GM19025 (cell line): Measurements from ENCODE around the gene CTNNA2.

Experiments used
- ATAC-seq: cut with Tn5 transposase; IDR thresholded peaks from one replicate; pipeline ENCODE4 v1.9.1; 2021; ENCODE audit warnings: mild to moderate bottlenecking, low read depth, moderate library complexity; ENCODE audit not compliant: unreplicated experiment

The CTNNA2 gene

DNA sequence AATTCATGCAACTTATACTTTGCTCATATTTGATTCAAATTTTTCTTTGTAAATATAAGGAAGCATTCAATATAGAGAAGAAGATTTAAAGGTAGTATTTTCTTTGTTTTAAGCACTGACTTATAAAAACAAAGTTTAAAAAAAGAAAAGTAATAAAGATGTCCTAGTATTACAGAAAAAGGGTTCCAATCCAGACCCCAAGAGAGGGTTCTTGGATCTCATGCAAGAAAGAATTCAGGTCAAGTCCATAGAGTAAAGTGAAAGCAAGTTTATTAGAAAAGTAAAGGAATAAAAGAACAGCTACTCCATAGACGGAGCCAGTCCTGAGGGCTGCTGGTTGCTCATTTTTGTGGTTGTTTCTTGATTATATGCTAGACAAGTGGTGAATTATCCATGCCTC, 267.9 kb downstream of the CTNNA2 start:
- ATAC-seq: no peak

- ATAC-seq: no peak
These were observed 270.0 kb downstream of the CTNNA2 start for GRCh38 chr2:79782576-79783452.

GRCh38 chr2:79788952-79789651, 276.3 kb downstream of the CTNNA2 start:
- no peak for ATAC-seq

- no peak for ATAC-seq
These were observed 277.0 kb downstream of the CTNNA2 start for GRCh38 chr2:79789811-79790210.

GRCh38 chr2:79792090-79792489, 279.2 kb downstream of the CTNNA2 start:
- no peak for ATAC-seq

GRCh38 chr2:79793006-79793405, 280.2 kb downstream of the CTNNA2 start:
- no peak for ATAC-seq

DNA sequence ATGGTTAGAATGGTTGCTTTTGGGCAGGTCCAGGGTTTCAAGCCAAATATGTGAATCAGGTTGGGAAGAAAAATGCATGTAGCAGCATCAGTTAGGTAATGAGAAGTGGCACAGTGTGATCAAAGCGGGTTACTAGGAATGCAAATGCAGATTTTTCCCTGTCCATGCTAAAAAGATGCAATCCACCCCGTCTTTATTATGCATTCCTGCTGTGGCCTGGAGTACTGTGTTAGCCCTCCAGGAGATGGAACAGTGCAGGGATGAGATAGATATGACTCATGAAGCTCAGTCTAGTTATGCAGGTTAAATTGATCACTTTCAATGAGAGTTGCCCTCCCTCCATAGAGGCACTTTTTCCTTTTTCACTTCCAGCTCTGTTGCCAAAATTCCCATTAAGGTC, 283.8 kb downstream of the CTNNA2 start:
- ATAC-seq: no peak

- ATAC-seq: no peak
These were observed 285.9 kb downstream of the CTNNA2 start for GRCh38 chr2:79798776-79799175.

DNA sequence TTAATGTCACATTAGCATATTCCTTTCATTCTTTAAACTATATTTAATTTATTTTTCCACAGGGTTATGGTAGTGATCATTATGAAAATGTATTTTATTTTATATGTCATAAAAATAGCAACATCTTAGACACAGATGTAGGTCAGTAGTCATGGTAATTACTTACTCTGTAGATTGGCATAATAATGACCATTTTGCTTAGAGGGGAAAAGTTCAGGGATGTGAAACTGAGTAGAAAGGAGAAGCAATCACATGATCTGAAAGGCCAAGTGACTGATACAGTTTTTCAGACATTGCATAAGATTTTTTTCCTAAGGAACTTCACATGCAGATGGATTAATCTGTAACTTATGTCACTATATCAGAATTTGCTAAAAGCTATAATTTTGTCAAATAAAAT, 286.9 kb downstream of the CTNNA2 start:
- no peak for ATAC-seq

GRCh38 chr2:79801082-79801481, 288.2 kb downstream of the CTNNA2 start:
- ATAC-seq: no peak

- no peak for ATAC-seq
These were observed 304.4 kb downstream of the CTNNA2 start for GRCh38 chr2:79817288-79817687.

DNA sequence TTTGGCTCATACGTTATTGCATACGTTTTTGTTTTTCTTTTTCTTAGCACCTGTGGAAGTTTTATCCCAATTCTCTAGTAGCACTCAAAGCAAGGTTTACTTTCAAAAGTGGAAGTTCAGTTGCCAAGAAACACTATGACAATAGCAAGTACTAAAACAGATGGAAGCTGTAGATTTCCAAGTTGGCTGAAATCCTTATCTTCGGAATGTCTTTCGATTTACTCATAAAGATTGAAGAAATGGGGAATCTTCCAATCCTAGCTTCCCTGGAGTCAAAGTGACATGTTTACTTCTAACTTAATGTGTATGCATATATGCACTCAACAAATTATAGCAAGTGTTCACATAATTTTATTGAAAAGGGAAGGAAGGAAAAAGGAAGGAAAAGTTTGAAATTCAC, 307.4 kb downstream of the CTNNA2 start:
- ATAC-seq: no peak

DNA sequence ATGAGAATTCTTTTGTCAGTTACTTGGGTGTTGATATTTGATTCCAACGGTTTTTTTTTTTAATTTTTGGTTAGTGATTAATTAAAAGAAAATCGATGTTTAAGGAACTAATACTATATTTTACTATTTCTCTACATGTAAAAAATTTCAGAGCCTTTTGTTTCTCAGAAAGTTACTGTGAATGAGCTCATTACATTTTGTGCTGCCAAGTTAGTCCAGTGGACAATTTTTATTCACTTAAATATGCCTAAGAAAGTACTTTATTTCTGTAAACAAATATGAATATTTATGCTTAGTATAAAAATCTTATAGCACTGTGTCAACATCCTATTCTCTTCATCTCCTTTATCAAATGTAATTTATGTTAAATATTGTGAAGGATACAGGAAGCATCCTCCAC, 309.3 kb downstream of the CTNNA2 start:
- no peak for ATAC-seq

GRCh38 chr2:79824086-79824786, 311.4 kb downstream of the CTNNA2 start:
- no peak for ATAC-seq

- ATAC-seq: no peak
These were observed 315.0 kb downstream of the CTNNA2 start for GRCh38 chr2:79827881-79828280.

DNA sequence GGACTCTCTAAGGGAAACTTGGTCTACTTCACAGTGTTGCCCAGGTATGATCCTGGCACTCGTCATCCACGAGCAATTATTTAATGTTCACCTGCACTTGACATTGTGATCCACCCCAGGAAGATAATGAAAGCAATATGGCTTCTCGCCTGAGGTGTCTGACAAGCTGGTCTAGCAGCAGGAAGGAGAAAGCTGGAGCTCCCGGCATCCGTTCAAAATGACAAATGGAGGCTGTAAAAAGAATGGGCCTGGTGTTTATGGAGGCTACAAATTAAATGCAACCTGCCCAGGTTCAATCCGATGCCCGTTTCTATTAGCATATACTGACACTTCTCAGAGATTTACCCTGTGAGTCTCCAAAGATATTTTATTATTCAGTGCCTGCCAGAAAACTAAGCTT, 317.6 kb downstream of the CTNNA2 start:
- no peak for ATAC-seq

GRCh38 chr2:79831961-79832360, 319.1 kb downstream of the CTNNA2 start:
- no peak for ATAC-seq

- no peak for ATAC-seq
These were observed 319.8 kb downstream of the CTNNA2 start for GRCh38 chr2:79832511-79833234.

DNA sequence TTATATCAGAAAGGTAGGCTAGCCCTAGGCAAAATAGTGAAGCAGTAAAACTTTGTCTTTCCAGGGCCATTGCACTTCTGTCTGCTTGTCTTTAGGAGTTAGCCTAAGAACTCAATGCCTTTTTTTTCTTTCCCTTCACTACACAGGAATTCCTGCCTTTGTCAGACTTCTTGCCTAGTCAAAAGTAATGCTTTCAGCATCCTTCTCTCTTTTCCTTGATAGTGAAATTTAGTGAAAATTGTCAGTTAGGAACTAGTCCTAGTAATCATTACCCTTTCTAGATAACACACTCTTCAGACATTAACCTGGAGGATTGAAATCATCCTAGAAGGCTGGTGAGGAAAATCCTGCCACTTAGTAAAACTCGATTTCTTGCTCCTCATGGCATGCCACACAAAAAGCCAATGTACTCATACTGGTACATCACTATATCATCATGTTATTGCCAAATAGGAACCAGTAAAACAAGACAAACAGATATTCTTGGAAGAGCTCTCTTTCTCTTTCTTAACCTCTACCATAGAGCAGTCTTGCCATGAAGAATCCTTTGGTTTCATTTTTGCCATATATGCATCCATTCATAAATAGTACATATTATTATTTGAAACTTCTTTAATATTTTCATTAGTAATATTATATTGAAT, 320.5 kb downstream of the CTNNA2 start:
- ATAC-seq: no peak

- no peak for ATAC-seq
These were observed 323.1 kb downstream of the CTNNA2 start for GRCh38 chr2:79835911-79836310.
